GM19455 (cell line): ENCODE data around the gene BRINP1.
"Not testable (repeated sequence)": the region's sequence is repeated elsewhere in the genome, so short reads cannot be mapped to it uniquely, and the experiment has no call there.

ENCODE experiments used
- ATAC-seq: cut with Tn5 transposase; IDR thresholded peaks from one replicate; pipeline ENCODE4 v1.9.1; 2021; ENCODE audit not compliant: unreplicated experiment

BRINP1 gene

GRCh38 chr9:119216651-119217331 lies 152.4 kb downstream of the BRINP1 start:
- no peak for ATAC-seq

DNA sequence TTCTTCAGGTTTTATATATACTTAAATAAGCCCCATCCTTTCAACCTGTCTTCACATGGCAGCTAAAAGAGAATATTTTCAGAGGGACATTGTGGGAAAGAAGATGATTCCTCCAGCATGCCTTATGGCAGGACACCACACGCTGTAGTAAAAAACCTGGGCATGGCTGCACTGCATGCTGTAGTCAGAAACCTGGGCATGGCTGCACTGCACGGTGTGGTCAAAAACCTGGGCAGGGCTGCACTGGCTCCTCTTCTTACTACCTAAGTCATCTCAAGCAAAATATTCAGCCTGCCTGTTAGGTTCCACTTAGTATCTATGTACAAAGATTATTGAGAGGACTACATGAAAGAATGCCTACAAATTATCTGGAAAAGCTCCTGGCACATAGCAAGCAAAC lies 153.6 kb downstream of the BRINP1 start:
- ATAC-seq, result no peak

GRCh38 chr9:119213471-119213870 lies 155.8 kb downstream of the BRINP1 start:
- ATAC-seq, result no peak

GRCh38 chr9:119197893-119198607 lies 171.2 kb downstream of the BRINP1 start:
- no peak for ATAC-seq

GRCh38 chr9:119195521-119195920 lies 173.7 kb downstream of the BRINP1 start:
- no peak for ATAC-seq

GRCh38 chr9:119185298-119185697 lies 183.9 kb downstream of the BRINP1 start:
- no peak for ATAC-seq

- ATAC-seq, result no peak
Measured at GRCh38 chr9:119184265-119184936, 184.8 kb downstream of the BRINP1 start.

DNA sequence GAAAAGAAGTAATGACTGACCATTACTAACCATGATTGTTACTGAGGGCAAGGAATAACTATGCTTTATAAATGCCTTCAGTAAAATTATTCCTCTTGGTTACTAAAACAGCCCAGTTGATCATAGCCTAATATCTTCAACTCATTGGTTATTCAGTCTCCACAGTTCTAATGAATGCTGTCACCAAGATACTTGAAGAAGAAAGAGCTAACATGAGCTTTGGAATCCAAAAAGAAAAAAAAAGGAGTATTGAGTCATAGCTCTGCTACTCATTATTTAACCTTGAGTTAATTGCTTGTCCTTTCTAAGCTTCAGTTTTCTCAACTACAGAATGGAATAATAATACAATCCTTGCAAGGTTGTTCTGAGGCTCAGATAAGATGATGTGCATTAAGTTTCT lies 187.7 kb downstream of the BRINP1 start:
- no peak for ATAC-seq

DNA sequence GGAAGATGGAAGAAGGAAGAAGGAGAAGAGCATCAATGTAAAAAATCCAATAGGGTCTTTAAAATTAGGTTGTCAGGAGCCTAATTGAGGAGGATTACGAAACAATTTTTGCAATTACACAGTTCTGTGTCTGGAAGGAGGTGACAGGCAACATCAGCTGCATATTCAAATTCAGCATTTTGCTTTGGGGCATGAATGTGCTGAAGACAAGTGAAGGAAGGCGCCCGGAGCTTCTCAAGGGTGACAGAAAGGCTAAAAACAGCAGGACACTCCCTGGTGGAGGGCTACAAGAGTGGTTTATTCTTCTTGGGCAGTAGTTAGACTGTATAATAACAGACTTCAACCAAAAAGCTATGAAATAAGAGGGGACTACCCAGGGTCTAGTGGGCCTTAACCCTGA lies 188.3 kb downstream of the BRINP1 start:
- ATAC-seq, result no peak

GRCh38 chr9:119179701-119180100 lies 189.5 kb downstream of the BRINP1 start:
- ATAC-seq, result no peak

GRCh38 chr9:119177196-119177595 lies 192.0 kb downstream of the BRINP1 start:
- ATAC-seq, result no peak

- ATAC-seq, result no peak
Measured at GRCh38 chr9:119175581-119175980, 193.7 kb downstream of the BRINP1 start.

GRCh38 chr9:119169222-119169621 lies 200.0 kb downstream of the BRINP1 start:
- ATAC-seq, result not testable (repeated sequence)

DNA sequence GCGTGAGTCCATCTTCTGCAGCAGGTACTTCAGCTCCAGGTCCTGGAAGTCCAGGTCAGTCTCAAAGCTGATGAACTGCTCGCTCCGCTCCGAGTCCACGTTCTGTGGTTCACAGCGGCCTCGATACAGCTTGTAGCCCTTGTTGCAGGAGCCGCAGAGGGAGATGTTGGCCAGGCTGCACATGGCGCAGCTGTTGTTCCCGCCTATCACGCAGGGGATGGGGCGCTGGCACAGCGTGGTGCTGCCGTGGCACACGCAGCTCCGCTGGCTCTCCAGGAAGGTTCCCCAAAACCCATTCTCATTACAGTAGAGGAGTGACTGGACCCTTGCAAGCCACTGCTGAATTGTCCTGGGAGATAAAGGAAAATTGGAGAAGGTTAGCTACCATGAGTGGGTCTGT lies 201.4 kb downstream of the BRINP1 start:
- ATAC-seq, result no peak

DNA sequence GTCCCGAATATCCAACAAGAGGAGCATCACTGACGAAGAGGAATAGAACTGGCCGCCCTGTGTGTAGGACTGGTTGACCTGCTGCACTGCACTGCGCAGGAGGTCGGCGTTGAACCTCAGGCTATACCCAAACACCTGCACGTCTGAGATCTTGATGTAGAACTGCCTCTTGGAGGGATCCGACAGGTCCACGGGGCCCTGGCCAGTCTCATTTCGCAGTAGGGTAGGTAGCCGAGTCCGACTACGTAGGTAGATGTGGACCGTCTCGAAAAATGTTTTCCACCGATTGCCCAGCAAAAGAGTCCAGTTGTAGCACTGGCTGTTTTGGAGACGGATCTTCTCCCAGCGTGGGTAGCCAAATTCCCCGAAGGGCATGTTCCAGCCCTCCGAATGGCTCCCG lies 202.0 kb downstream of the BRINP1 start:
- no peak for ATAC-seq

- no peak for ATAC-seq
Measured at GRCh38 chr9:119166096-119166495, 203.1 kb downstream of the BRINP1 start.

DNA sequence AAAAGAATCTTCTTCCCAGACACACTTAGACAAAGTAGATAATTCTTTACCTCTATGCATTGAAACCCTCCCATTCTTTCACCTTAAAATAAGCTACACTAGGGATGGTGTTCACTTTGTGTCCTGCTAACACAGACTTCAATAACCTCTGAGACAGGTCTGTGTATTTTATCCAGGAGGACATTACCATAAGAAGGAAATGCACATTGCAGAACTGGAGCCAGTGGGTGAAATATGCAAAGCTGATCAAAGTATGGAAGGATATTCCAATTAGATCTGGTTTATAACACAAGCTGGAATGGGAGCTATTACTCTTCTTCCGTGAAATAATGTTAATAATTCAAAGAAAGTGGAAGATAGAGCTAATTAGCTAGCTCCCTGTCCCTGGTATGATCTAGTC lies 204.1 kb downstream of the BRINP1 start:
- no peak for ATAC-seq

DNA sequence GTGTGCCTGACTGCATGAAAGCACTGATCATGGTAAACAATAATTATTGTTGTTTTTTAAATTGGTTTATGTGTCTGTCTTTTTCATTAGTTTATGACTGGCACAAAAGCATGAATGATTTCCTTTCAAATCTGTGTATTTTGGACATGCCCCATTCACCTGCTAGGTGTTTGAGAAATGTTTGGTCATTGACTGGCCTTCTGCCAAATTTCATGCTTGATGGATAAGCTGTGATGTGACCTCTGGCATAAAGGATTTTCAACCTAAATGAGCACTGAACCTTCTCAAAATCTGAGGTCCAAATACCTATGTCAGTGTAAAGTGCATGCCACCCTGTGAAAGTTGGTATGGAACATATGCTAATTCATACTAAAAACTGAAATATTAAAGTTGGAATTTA lies 204.5 kb downstream of the BRINP1 start:
- ATAC-seq, result no peak

GRCh38 chr9:119160551-119160950 lies 208.7 kb downstream of the BRINP1 start:
- ATAC-seq, result no peak

DNA sequence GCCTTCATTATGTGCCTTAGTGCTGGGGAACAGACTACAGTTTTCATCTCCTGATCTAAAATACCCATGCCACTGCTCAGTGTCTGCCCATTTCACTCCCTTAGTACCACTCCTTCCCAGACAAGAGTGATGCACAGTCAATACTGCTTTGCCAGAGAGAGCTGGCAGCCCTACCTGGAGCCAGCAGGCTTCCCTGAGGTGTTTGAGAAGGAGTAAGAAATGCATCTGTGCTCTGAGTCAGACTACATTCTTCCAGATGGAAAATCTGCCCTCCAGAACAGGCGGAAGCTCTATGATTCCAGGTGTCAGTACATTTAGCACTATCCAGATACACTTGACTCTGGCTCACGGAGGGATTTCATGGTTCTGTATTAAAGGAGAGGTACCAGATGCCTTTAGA lies 209.8 kb downstream of the BRINP1 start:
- ATAC-seq, result no peak

DNA sequence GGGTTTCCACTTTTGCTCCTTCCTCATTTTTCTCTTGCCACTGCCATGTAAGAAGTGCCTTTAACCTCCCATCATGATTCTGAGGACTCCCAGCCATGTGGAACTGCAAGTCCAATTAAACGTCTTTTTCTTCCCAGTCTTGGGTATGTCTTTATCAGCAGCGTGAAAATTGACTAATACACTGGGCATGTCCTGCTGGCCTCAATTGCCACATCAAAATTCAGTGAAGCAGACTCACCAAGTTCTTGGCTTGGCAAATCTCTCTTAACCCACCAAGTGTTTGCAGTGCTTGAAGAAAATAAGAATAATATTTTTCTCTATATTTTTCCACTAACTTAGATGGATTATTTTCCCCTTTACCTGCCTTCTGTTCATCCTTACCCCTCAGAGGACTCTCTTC lies 212.0 kb downstream of the BRINP1 start:
- ATAC-seq, result no peak

DNA sequence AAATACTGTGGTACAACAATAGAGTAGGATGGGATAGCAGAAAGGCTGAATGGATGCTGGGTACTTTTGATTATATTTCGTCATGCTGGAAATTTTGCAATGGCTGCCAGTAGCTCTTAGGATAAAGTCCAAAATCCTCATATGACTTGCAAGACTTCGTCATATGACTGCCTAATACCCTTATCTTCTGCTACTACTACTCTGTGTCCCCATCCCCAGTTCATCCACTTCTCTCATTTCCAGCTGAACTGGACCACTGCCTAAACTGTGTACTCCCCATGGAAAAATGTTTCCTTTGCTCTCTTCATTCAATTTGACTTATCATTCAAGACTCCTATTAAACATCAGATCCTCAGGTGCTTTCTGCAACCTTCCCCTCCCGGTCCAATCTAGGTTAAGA lies 212.9 kb downstream of the BRINP1 start:
- ATAC-seq, result no peak
